ENCODE data around the gene ID3. TPM values are rescaled to one million over a fixed set of nuclear protein-coding genes. Genes with fewer than 3 reads are reported as not detected.
A peak's percentile ranks its signal among the peaks of the same experiment; 100 is the strongest.

ID3 gene
- total and polyA plus RNA-seq, 9 of the 15 experiments (the other 6 are each of a cell fraction or from before 2014, with no cell fraction given) = 6.8 to 59.8 (median 23.5) TPM

- TF ChIP-seq ARID3B (CRISPR knock-in tag; IDR thresholded peaks at IDR 0.05; ENCODE audit: borderline replicate concordance) (no peak), ZNF23 (CRISPR knock-in tag; IDR thresholded peaks at IDR 0.05) (no peak), ADNP (tag; IDR thresholded peaks at IDR 0.05) (peak; percentile 86), L3MBTL2 (IDR thresholded peaks at IDR 0.05) (no peak), RBM14 (IDR thresholded peaks at IDR 0.05; ENCODE audit: borderline replicate concordance, insufficient read depth, low read depth, low read length) (no peak), THRAP3 (IDR thresholded peaks at IDR 0.05; ENCODE audit: borderline replicate concordance) (0 out of 2 replicates have a peak, but pooled peaks have one; percentile 28), RBFOX2 (IDR thresholded peaks at IDR 0.05; ENCODE audit: low read depth, low read length) (no peak), CBFA2T2 (conservative IDR thresholded peaks at IDR 0.05) (peak; percentile 61), YY1 (IDR thresholded peaks at IDR 0.05; ENCODE audit: borderline replicate concordance in 1 of 3, control insufficient read depth in 1 of 3, extremely low read depth in 1 of 3, insufficient read depth in 3 of 3, insufficient read length in 1 of 3, insufficient replicate concordance in 2 of 3, low read depth in 1 of 3, low read length in 2 of 3) (no peak), LARP7 (IDR thresholded peaks at IDR 0.05) (no peak), NR3C1 (CRISPR knock-in tag; IDR thresholded peaks at IDR 0.05) (no peak), ZNF445 (CRISPR knock-in tag; IDR thresholded peaks at IDR 0.05; ENCODE audit: low read depth) (no peak), ZNF311 (CRISPR knock-in tag; IDR thresholded peaks at IDR 0.05) (no peak), ZNF253 (CRISPR knock-in tag; conservative IDR thresholded peaks at IDR 0.05) (no peak), ELF1 (tag; IDR thresholded peaks at IDR 0.05) (no peak), ETS2 (tag; IDR thresholded peaks at IDR 0.05; ENCODE audit: borderline replicate concordance, poor library complexity, severe bottlenecking) (no peak), POLR3G (IDR thresholded peaks at IDR 0.05; ENCODE audit: extremely low read depth, insufficient read length, insufficient replicate concordance) (no peak), ARID2 (IDR thresholded peaks at IDR 0.05) (0 out of 2 replicates have a peak, but pooled peaks have one; percentile 35), ZBTB7A (IDR thresholded peaks at IDR 0.05; ENCODE audit: borderline replicate concordance, control insufficient read depth, low read depth, low read length) (no peak; the same call in 1 of the 2 replicates), FOXA3 (CRISPR knock-in tag; conservative IDR thresholded peaks at IDR 0.05 in 1 of 2, IDR thresholded peaks at IDR 0.05 in 1 of 2) (no peak), PHB (CRISPR knock-in tag; IDR thresholded peaks at IDR 0.05) (no peak), THAP7 (CRISPR knock-in tag; IDR thresholded peaks at IDR 0.05) (no peak), ZFP36 (IDR thresholded peaks at IDR 0.05; ENCODE audit: low read depth, low read length, partially characterized antibody) (peak; percentile 43), NFYB (IDR thresholded peaks at IDR 0.05; ENCODE audit: extremely low read depth, insufficient read length) (no peak)
Observed at GRCh38 chr1:23529146-23530086, 29.9 kb downstream of the ID3 start (continued).
